ENCODE measurements around the gene PIK3R5.

DNA sequence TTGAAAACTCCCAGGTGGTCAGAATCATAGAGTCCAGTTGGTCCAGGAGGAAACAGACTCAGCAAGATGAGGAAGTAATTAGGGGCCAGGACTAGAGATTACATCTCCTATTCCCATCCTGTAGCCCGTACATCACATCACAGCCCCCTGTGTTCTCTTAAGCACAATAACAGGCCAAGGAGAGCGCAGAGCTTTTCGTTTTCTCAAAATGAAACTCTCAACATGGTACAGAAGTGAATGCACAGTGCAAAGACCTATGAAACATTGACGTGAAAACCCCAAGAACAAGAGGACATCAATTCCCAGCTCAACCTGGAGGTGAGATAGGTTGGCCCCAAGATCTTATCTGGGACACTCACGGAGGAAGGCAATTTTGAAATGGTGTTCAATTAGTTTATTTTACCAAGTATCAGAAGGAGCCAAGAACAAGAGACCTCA, 9.0 kb downstream of the PIK3R5 start:
- TF ChIP-seq, protein P1, sequence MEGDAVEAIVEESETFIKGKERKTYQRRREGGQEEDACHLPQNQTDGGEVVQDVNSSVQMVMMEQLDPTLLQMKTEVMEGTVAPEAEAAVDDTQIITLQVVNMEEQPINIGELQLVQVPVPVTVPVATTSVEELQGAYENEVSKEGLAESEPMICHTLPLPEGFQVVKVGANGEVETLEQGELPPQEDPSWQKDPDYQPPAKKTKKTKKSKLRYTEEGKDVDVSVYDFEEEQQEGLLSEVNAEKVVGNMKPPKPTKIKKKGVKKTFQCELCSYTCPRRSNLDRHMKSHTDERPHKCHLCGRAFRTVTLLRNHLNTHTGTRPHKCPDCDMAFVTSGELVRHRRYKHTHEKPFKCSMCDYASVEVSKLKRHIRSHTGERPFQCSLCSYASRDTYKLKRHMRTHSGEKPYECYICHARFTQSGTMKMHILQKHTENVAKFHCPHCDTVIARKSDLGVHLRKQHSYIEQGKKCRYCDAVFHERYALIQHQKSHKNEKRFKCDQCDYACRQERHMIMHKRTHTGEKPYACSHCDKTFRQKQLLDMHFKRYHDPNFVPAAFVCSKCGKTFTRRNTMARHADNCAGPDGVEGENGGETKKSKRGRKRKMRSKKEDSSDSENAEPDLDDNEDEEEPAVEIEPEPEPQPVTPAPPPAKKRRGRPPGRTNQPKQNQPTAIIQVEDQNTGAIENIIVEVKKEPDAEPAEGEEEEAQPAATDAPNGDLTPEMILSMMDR (IDR thresholded peaks at IDR 0.05): no peak
- no peak for TF ChIP-seq POLR2A (IDR thresholded peaks at IDR 0.05)

Measured in stomach (tissue), 4 donors.